ENCODE measurements around the gene TET1. TPM values are rescaled to one million over a fixed set of nuclear protein-coding genes. Genes with fewer than 3 reads are reported as not detected.

The TET1 gene
- total and polyA plus RNA-seq, 2 experiments from 2014 or later, result 37.2 to 90.5 TPM

- TF ChIP-seq EZH2 (IDR thresholded peaks at IDR 0.05; ENCODE audit: low read depth, unreplicated experiment) (no peak), REST (IDR thresholded peaks at IDR 0.05; ENCODE audit: unreplicated experiment) (no peak), ZNF331 (CRISPR knock-in tag; IDR thresholded peaks at IDR 0.05; ENCODE audit: low read depth) (no peak), STAT1 (IDR thresholded peaks at IDR 0.05; ENCODE audit: unreplicated experiment) (no peak), JUNB (IDR thresholded peaks at IDR 0.05; ENCODE audit: unreplicated experiment) (no peak), ZNF114 (CRISPR knock-in tag; IDR thresholded peaks at IDR 0.05) (no peak), CTCF (conservative IDR thresholded peaks at IDR 0.05; ENCODE audit: low read depth in 2 of 2) (no peak), NANOG (IDR thresholded peaks at IDR 0.05; ENCODE audit: borderline replicate concordance) (no peak), CREB1 (CRISPR knock-in tag; IDR thresholded peaks at IDR 0.05; ENCODE audit: low read depth) (no peak)
Measured at GRCh38 chr10:68553599-68553998, 6.5 kb upstream of the TET1 start (continued).

- H3K27me3 ChIP-seq (ENCODE audit: insufficient read depth), result no peaks in the 10 kb centered on the region
- no peaks in the 10 kb centered on the region for H3K36me3 ChIP-seq (ENCODE audit: insufficient read depth)
- H3K4me2 ChIP-seq, result no peak overlapping the region
- H3K27me3 Mint-ChIP-seq (ENCODE audit: insufficient read depth, low read depth, poor library complexity), result peaks cover 9% of the 10 kb centered on the region
- H3K4me3 ChIP-seq, result no peak overlapping the region
- peaks cover 5% of the 10 kb centered on the region; the same call in 1 of the 3 replicates for H3K36me3 Mint-ChIP-seq (ENCODE audit: low read depth)
- ATAC-seq, result no peak
- peaks cover 18% of the 10 kb centered on the region for H3K4me1 ChIP-seq (ENCODE audit: insufficient read depth)
- H4K20me1 ChIP-seq (replicated peaks; ENCODE audit: insufficient read depth), result no peaks in the 10 kb centered on the region
- H3K27ac Mint-ChIP-seq, result no peak overlapping the region
- no peak overlapping the region for H3K27ac ChIP-seq (ENCODE audit: low read depth)
- DNase-seq (ENCODE audit: low spot score), result no peak
- peaks cover 30% of the 10 kb centered on the region for H3K79me2 ChIP-seq (replicated peaks; ENCODE audit: insufficient read depth)
- no peak overlapping the region for H3K4me3 Mint-ChIP-seq
- H3F3A ChIP-seq (replicated peaks; ENCODE audit: low read depth), result peaks cover 4% of the 10 kb centered on the region; the same call in 1 of the 2 replicates
- H3K9me2 ChIP-seq (ENCODE audit: insufficient read depth), result peaks cover 3% of the 10 kb centered on the region; the same call in 1 of the 2 replicates
- H3K4me1 Mint-ChIP-seq, result peaks cover 16% of the 10 kb centered on the region
- no peaks in the 10 kb centered on the region for H3K9me3 Mint-ChIP-seq
- H2AFZ ChIP-seq, result no peak overlapping the region; the same call in 1 of the 2 replicates
- TF ChIP-seq ETS1 (IDR thresholded peaks at IDR 0.05) (no peak), NANOG (IDR thresholded peaks at IDR 0.05; ENCODE audit: borderline replicate concordance) (no peak), JUNB (IDR thresholded peaks at IDR 0.05; ENCODE audit: unreplicated experiment) (no peak), ZNF462 (CRISPR knock-in tag; IDR thresholded peaks at IDR 0.05) (no peak)
Measured at GRCh38 chr10:68558478-68558877, 1.7 kb upstream of the TET1 start.

Measured in GM23338 (cell line).